Left hindlimb (tissue), 1 donor: ENCODE results near the gene TMEM132C.

Experiments
- DNase-seq: peaks from one replicate; pipeline ENCODE4 v3.0.0-alpha.2; 2018

TMEM132C gene

GRCh38 chr12:128729628-128730121 is 462.7 kb downstream of the TMEM132C start:
- DNase-seq: no peak

- no peak for DNase-seq
These were observed 467.4 kb downstream of the TMEM132C start for GRCh38 chr12:128734371-128734770.

- no peak for DNase-seq
These were observed 470.5 kb downstream of the TMEM132C start for GRCh38 chr12:128737292-128737966.

GRCh38 chr12:128743916-128744315 is 476.9 kb downstream of the TMEM132C start:
- DNase-seq: no peak

GRCh38 chr12:128745772-128746689 is 479.1 kb downstream of the TMEM132C start:
- DNase-seq: no peak

GRCh38 chr12:128747441-128747840 is 480.5 kb downstream of the TMEM132C start:
- DNase-seq: no peak

- DNase-seq: no peak
These were observed 485.4 kb downstream of the TMEM132C start for GRCh38 chr12:128752386-128752785.

GRCh38 chr12:128753438-128753837 is 486.5 kb downstream of the TMEM132C start:
- no peak for DNase-seq

- DNase-seq: no peak
These were observed 487.3 kb downstream of the TMEM132C start for GRCh38 chr12:128754275-128754674.

GRCh38 chr12:128755566-128755965 is 488.6 kb downstream of the TMEM132C start:
- DNase-seq: no peak
